GM12875 (cell line): ENCODE measurements around the gene COL5A3.

Experiments used
- H3K4me3 ChIP-seq: one replicate; pipeline ENCODE4 v1.5.1; 2011; ENCODE audit warnings: low read depth, low read length, control low read depth
- CTCF ChIP-seq: IDR thresholded peaks from 2 replicates; pipeline ENCODE4 v1.5.1; 2011; ENCODE audit warnings: low read depth, mild to moderate bottlenecking, control low read depth, inconsistent platforms, low read length, moderate library complexity, borderline replicate concordance; ENCODE audit not compliant: insufficient read depth

COL5A3 gene

GRCh38 chr19:10011974-10012373 lies 1.7 kb upstream of the COL5A3 start:
- H3K4me3 ChIP-seq, result no peak overlapping the region
- no peak for TF ChIP-seq CTCF

- TF ChIP-seq CTCF, result no peak
- H3K4me3 ChIP-seq, result no peak overlapping the region
Measured at GRCh38 chr19:10010939-10011338, 635 bp upstream of the COL5A3 start.

- no peak for TF ChIP-seq CTCF
- H3K4me3 ChIP-seq, result no peak overlapping the region
Measured at GRCh38 chr19:10009714-10010224, 535 bp downstream of the COL5A3 start.

- no peak overlapping the region for H3K4me3 ChIP-seq
- no peak for TF ChIP-seq CTCF
Measured at GRCh38 chr19:10008184-10008765, 2.0 kb downstream of the COL5A3 start.

- no peak for TF ChIP-seq CTCF
- no peak overlapping the region for H3K4me3 ChIP-seq
Measured at GRCh38 chr19:10007371-10008183, 2.7 kb downstream of the COL5A3 start.

GRCh38 chr19:10006752-10007323 lies 3.5 kb downstream of the COL5A3 start:
- no peak for TF ChIP-seq CTCF
- no peak overlapping the region for H3K4me3 ChIP-seq
